DOHH2 (cell line): ENCODE measurements around the gene CUBN.
A peak's percentile ranks its signal among the peaks of the same experiment; 100 is the strongest.

Experiments
- H3F3A ChIP-seq: fragments of 200-600 bp; sonication (generic), shearing (Covaris generic); 2 replicates; pipeline ENCODE4 v1.6.0; 2016; ENCODE audit warnings: antibody characterized with exemption, mild to moderate bottlenecking; ENCODE audit not compliant: control insufficient read depth, insufficient read depth
- H3K27ac ChIP-seq: fragments of 200-600 bp; sonication (generic); 2 replicates; pipeline ENCODE4 v1.5.1; 2014; ENCODE audit warnings: low read depth, mild to moderate bottlenecking, low read length, moderate library complexity
- H3K27me3 ChIP-seq: fragments of 200-600 bp; sonication (generic); 2 replicates; pipeline ENCODE4 v1.6.1; 2014; ENCODE audit warnings: mild to moderate bottlenecking, low read length, mixed read lengths; ENCODE audit not compliant: control insufficient read depth
- H3K36me3 ChIP-seq: fragments of 200-600 bp; sonication (generic); 2 replicates; pipeline ENCODE4 v1.6.1; 2014; ENCODE audit warnings: mild to moderate bottlenecking, low read length, moderate library complexity, mixed read lengths; ENCODE audit not compliant: control insufficient read depth
- H3K4me1 ChIP-seq: fragments of 200-600 bp; sonication (generic); 2 replicates; pipeline ENCODE4 v1.6.1; 2014; ENCODE audit warnings: mild to moderate bottlenecking, low read length, mixed read lengths; ENCODE audit not compliant: control insufficient read depth
- H3K4me2 ChIP-seq: fragments of 200-600 bp; sonication (generic); 2 replicates; pipeline ENCODE4 v1.6.0; 2014; ENCODE audit warnings: mild to moderate bottlenecking, low read length, moderate library complexity
- H3K4me3 ChIP-seq: fragments of 200-600 bp; sonication (generic); 2 replicates; pipeline ENCODE4 v1.5.1; 2014; ENCODE audit warnings: mild to moderate bottlenecking, low read length, mixed read lengths
- H3K79me2 ChIP-seq: fragments of 200-600 bp; sonication (generic); 2 replicates; pipeline ENCODE4 v1.6.1; 2014; ENCODE audit warnings: mild to moderate bottlenecking, low read length, mixed read lengths; ENCODE audit not compliant: control insufficient read depth
- H3K9me2 ChIP-seq: fragments of 200-600 bp; sonication (generic); replicated peaks from 2 replicates; pipeline ENCODE4 v1.6.1; 2014; ENCODE audit warnings: mild to moderate bottlenecking, low read length, mixed read lengths; ENCODE audit not compliant: control insufficient read depth
- H3K9me3 ChIP-seq: fragments of 200-600 bp; sonication (generic); 2 replicates; pipeline ENCODE4 v1.6.1; 2014; ENCODE audit warnings: antibody characterized with exemption, low read length, mixed read lengths; ENCODE audit not compliant: control insufficient read depth, insufficient read depth
- H4K20me1 ChIP-seq: fragments of 200-600 bp; sonication (generic); 2 replicates; pipeline ENCODE4 v1.6.0; 2014; ENCODE audit warnings: low read depth, mild to moderate bottlenecking, antibody characterized with exemption, low read length, moderate library complexity; ENCODE audit not compliant: control insufficient read depth, insufficient read depth
- EZH2phosphoT487 ChIP-seq: fragments of 200-600 bp; sonication (generic); IDR thresholded peaks from 2 replicates; pipeline ENCODE4 v1.6.1; 2017; ENCODE audit warnings: borderline replicate concordance, mild to moderate bottlenecking, antibody characterized with exemption, low read length, moderate library complexity, mixed read lengths
- TF ChIP-seq, protein P1 (sequence below): fragments of 200-600 bp; sonication (generic); IDR thresholded peaks from one replicate; pipeline ENCODE4 v1.5.1; 2014; ENCODE audit warnings: antibody characterized with exemption, mild to moderate bottlenecking, low read depth, low read length; ENCODE audit not compliant: poor library complexity, severe bottlenecking

Gene CUBN

GRCh38 chr10:16819026-16819425, 310.6 kb downstream of the CUBN start:
- Histone ChIP-seq H3K27me3 (no peaks in the 10 kb centered on the region), H3K79me2 (peaks cover 25% of the 10 kb centered on the region), H3K4me1 (peaks cover 17% of the 10 kb centered on the region), H3K9me2 (no peaks in the 10 kb centered on the region), H3K9me3 (peaks cover 18% of the 10 kb centered on the region), H3F3A (no peaks in the 10 kb centered on the region), H3K4me2 (no peak overlapping the region), H4K20me1 (no peaks in the 10 kb centered on the region), H3K36me3 (no peaks in the 10 kb centered on the region), H3K4me3 (no peak overlapping the region), H3K27ac (no peak overlapping the region)
- TF ChIP-seq EZH2phosphoT487: no peak

DNA sequence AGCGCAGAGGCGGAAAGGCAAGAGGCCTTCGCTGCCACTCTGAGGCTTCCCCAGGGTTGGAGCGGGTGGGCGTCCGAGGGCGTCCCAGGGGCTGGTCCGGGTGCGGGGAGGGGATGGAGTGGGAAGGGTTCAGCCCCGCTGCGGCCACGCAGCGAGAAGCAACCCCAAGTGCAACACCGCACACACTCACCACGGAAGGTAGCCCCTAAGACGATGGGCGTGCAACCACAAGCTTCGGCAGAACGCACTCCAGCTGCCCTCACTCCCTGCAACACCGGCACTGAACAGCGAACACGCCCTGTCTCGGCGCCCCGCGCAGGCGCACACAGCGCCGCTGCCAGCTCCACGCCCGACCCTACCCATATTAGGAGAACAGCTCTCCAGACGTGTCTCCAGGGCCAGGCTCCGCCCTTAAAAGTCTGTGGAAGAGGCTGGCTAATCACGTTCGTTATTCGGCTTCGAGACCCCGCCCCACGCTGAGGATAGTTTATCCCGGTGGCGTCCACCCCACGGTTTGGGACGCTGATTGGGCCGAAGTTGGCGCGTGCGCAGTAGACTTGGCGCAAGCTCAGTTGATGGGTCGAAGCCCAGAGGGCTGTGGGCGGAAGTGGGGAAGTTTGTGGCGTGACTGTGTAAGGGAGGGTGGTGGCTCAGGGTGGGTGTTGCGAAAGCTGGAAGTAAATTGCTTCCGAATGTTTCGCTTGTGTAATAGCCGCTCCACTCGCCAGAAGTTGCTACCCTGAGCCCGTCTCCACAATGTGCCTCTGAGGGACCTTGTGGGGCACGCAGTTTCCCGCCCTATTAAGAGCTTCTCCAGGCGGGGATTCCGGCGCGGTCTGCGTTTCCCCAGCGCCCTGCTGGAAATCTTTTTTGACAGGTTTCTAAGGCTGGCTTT, 312.2 kb downstream of the CUBN start, which contains the start of gene RSU1:
Gene RSU1 (minus strand): TSS at position 300 of the 895 bp plus-strand sequence. CDS start 343 bp downstream, outside the sequence.
- Histone ChIP-seq H3K27me3 (no peaks in the 10 kb centered on the region), H3K9me2 (no peaks in the 10 kb centered on the region), H3K4me1 (peaks cover 17% of the 10 kb centered on the region), H3K4me3 (peak within 1 kb of the TSS; percentile 94), H3K27ac (peak within 1 kb of the TSS; percentile 54), H3K9me3 (peaks cover 9% of the 10 kb centered on the region), H3F3A (no peaks in the 10 kb centered on the region), H4K20me1 (no peaks in the 10 kb centered on the region), H3K36me3 (no peaks in the 10 kb centered on the region), H3K79me2 (peaks cover 40% of the 10 kb centered on the region), H3K4me2 (peak within 1 kb of the TSS; percentile 91)
- no peak for TF ChIP-seq EZH2phosphoT487
- TF ChIP-seq, protein P1, sequence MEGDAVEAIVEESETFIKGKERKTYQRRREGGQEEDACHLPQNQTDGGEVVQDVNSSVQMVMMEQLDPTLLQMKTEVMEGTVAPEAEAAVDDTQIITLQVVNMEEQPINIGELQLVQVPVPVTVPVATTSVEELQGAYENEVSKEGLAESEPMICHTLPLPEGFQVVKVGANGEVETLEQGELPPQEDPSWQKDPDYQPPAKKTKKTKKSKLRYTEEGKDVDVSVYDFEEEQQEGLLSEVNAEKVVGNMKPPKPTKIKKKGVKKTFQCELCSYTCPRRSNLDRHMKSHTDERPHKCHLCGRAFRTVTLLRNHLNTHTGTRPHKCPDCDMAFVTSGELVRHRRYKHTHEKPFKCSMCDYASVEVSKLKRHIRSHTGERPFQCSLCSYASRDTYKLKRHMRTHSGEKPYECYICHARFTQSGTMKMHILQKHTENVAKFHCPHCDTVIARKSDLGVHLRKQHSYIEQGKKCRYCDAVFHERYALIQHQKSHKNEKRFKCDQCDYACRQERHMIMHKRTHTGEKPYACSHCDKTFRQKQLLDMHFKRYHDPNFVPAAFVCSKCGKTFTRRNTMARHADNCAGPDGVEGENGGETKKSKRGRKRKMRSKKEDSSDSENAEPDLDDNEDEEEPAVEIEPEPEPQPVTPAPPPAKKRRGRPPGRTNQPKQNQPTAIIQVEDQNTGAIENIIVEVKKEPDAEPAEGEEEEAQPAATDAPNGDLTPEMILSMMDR: no peak

- Histone ChIP-seq H3K4me1 (peaks cover 17% of the 10 kb centered on the region), H3K9me2 (no peaks in the 10 kb centered on the region), H3K4me3 (peak overlapping the region; percentile 94), H4K20me1 (no peaks in the 10 kb centered on the region), H3K27me3 (no peaks in the 10 kb centered on the region), H3K36me3 (no peaks in the 10 kb centered on the region), H3K79me2 (peaks cover 40% of the 10 kb centered on the region), H3K9me3 (peaks cover 3% of the 10 kb centered on the region; the same call in 1 of the 2 replicates), H3K4me2 (peak overlapping the region; percentile 91), H3F3A (no peaks in the 10 kb centered on the region), H3K27ac (0 out of 2 replicates have a peak overlapping the region, but pooled peaks have one; percentile 16)
- TF ChIP-seq EZH2phosphoT487: no peak
- TF ChIP-seq, protein P1: no peak
Observed at GRCh38 chr10:16816830-16817124, 312.8 kb downstream of the CUBN start.

DNA sequence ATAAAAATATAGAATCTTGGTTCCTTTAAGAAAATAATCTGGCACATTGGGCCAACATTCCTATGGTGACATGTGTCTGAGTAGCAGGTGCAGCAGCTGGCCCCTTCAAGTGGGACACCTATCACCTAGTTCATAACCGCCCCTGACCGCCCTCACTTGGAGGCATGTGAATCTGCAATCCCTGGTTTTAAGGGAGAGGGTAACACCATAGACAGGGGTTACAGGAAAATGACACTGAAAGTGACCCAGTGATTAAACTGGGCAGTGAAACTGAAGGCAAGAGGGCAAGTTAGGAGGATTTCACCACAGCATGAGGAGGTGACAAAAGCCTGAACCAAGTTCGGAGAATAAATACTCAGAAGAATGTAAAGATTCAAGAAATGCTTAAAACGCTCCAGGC, 313.4 kb downstream of the CUBN start:
- H3K36me3 ChIP-seq: no peaks in the 10 kb centered on the region
- no peaks in the 10 kb centered on the region for H3F3A ChIP-seq
- peaks cover 46% of the 10 kb centered on the region for H3K79me2 ChIP-seq
- H3K27me3 ChIP-seq: no peaks in the 10 kb centered on the region
- no peak for TF ChIP-seq EZH2phosphoT487
- H3K4me1 ChIP-seq: peaks cover 17% of the 10 kb centered on the region
- no peak overlapping the region for H3K27ac ChIP-seq
- no peaks in the 10 kb centered on the region for H3K9me3 ChIP-seq
- no peaks in the 10 kb centered on the region for H4K20me1 ChIP-seq
- H3K4me2 ChIP-seq: peak overlapping the region; percentile 91
- peak overlapping the region; percentile 94 for H3K4me3 ChIP-seq
- no peaks in the 10 kb centered on the region for H3K9me2 ChIP-seq
